Astrocyte of the cerebellum (primary cell): ENCODE data around the gene TBC1D3G.
"Not testable (repeated sequence)": the region's sequence is repeated elsewhere in the genome, so short reads cannot be mapped to it uniquely, and the experiment has no call there.

Experiments
- DNase-seq: peaks from one replicate; pipeline ENCODE4 v3.0.0-alpha.2; 2011; ENCODE audit warnings: low read depth
- H3K4me3 ChIP-seq: 2 replicates; pipeline ENCODE4 v1.5.1; 2011; ENCODE audit warnings: mild to moderate bottlenecking, low read depth, low read length, moderate library complexity
- in situ Hi-C: cut with HindIII; loops from 2 replicates; pipeline ENCODE4 v1.10.0; 2017; ENCODE audit warnings: low sequenced_read_pairs

Gene TBC1D3G

GRCh38 chr17:36323584-36323983 lies at the start of gene TBC1D3G:
TSS of gene TBC1D3G (plus strand) at chr17:36323884. CDS start at chr17:36325412, 1,528 bp downstream.
- DNase-seq, in situ Hi-C loops, H3K4me3 ChIP-seq: not testable (repeated sequence)

GRCh38 chr17:36283256-36283655 lies 40.4 kb upstream of the TBC1D3G start:
- in situ Hi-C loops, DNase-seq: not testable (repeated sequence)

GRCh38 chr17:36284219-36284618 lies 39.5 kb upstream of the TBC1D3G start:
- H3K4me3 ChIP-seq, in situ Hi-C loops, DNase-seq: not testable (repeated sequence)

More at GRCh38 chr17:36283256-36283655, 40.4 kb upstream of the TBC1D3G start:
- not testable (repeated sequence) for H3K4me3 ChIP-seq

- H3K4me3 ChIP-seq, in situ Hi-C loops, DNase-seq: not testable (repeated sequence)
These were observed 33.6 kb upstream of the TBC1D3G start for GRCh38 chr17:36289965-36290612.

GRCh38 chr17:36295161-36295560 lies 28.5 kb upstream of the TBC1D3G start:
- in situ Hi-C loops, H3K4me3 ChIP-seq, DNase-seq: not testable (repeated sequence)

- in situ Hi-C loops, H3K4me3 ChIP-seq, DNase-seq: not testable (repeated sequence)
These were observed 7.9 kb upstream of the TBC1D3G start for GRCh38 chr17:36315736-36316135.

- in situ Hi-C loops, DNase-seq, H3K4me3 ChIP-seq: not testable (repeated sequence)
These were observed 38.8 kb downstream of the TBC1D3G start for GRCh38 chr17:36362496-36362895.

- H3K4me3 ChIP-seq, DNase-seq, in situ Hi-C loops: not testable (repeated sequence)
These were observed 52.3 kb downstream of the TBC1D3G start for GRCh38 chr17:36375938-36376337.
